ENCODE data around the gene KATNBL1. TPM values are rescaled to one million over a fixed set of nuclear protein-coding genes. Genes with fewer than 3 reads are reported as not detected.
"Not testable (repeated sequence)": the region's sequence is repeated elsewhere in the genome, so short reads cannot be mapped to it uniquely, and the experiment has no call there.

The KATNBL1 gene
- total RNA-seq, 1 donor from 2014 or later: 42.3 TPM

DNA sequence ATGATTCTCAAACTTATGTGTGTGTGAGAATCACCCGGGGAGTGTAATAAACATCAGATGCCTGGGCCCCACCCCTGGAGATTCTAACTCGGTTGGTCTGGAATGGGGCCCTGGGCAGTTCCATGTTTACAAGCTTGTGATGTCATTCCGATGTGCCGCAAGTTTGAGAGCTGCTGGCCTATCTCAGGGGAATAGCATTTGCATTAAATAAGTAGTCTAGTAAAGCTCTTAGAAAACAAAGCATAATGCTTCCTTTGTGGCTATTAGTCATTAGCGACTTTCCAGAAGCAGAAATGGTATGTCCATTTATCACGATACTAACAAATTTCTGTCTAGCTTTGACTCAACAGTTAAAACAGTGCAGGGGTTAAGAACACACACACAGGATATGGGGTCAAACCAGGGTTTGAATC is 87.1 kb downstream of the KATNBL1 start:
- no peak overlapping the region for H3K4me3 Mint-ChIP-seq (ENCODE audit: low read depth)
- H3K9me3 Mint-ChIP-seq: no peaks in the 10 kb centered on the region
- H3K27ac Mint-ChIP-seq: no peak overlapping the region
- DNase-seq (ENCODE audit: low spot score): no peak
- intact Hi-C loops (cut with micrococcal nuclease): no loop called here
- H3K27me3 Mint-ChIP-seq (ENCODE audit: low read depth): peaks cover 10% of the 10 kb centered on the region
- no peaks in the 10 kb centered on the region for H3K4me1 Mint-ChIP-seq (ENCODE audit: low read depth)
- no peaks in the 10 kb centered on the region for H3K36me3 Mint-ChIP-seq (ENCODE audit: low read depth)

DNA sequence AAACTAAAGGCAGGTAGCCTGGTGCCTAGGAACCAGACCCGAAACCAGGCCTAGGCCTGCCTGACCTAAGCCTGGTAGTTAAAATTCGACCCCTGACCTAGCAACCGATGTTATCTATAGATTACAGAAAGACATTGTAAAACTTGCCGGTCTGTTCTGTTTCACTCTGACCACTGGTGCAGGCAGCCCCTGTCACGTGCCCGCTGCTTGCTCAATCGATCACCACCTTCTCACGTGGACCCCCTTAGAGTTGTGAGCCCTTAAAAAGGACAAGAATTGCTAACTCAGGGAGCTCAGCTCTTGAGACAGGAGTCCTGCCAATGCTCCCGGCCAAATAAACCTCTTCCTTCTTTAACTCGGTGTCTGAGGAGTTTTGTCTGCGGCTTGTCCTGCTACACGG is 88.1 kb downstream of the KATNBL1 start:
- DNase-seq (ENCODE audit: low spot score); H3K4me1 Mint-ChIP-seq (ENCODE audit: low read depth); H3K36me3 Mint-ChIP-seq (ENCODE audit: low read depth); H3K4me3 Mint-ChIP-seq (ENCODE audit: low read depth); H3K27ac Mint-ChIP-seq; H3K9me3 Mint-ChIP-seq; intact Hi-C loops (cut with micrococcal nuclease): not testable (repeated sequence)
- peaks cover 11% of the 10 kb centered on the region for H3K27me3 Mint-ChIP-seq (ENCODE audit: low read depth)

DNA sequence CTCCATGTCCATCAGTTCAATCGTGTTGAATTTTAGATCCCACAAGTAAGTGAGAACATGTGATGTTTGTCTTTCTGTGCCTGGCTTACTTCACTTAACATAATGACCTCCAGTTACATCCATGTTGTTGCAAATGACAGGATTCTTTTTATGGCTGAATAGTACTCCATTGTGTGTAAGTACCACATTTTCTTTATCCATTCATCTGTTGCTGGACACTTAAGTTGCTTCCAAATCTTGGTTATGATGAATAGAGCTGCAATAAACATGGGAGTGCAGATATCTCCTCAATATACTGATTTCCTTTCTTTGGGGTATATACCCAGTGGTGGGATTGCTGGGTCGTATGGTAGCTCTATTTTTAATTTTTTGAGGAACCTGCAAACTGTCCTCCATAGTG is 89.5 kb downstream of the KATNBL1 start:
- H3K4me3 Mint-ChIP-seq (ENCODE audit: low read depth); DNase-seq (ENCODE audit: low spot score); H3K4me1 Mint-ChIP-seq (ENCODE audit: low read depth); H3K27ac Mint-ChIP-seq; intact Hi-C loops (cut with micrococcal nuclease); H3K36me3 Mint-ChIP-seq (ENCODE audit: low read depth); H3K27me3 Mint-ChIP-seq (ENCODE audit: low read depth); H3K9me3 Mint-ChIP-seq: not testable (repeated sequence)

DNA sequence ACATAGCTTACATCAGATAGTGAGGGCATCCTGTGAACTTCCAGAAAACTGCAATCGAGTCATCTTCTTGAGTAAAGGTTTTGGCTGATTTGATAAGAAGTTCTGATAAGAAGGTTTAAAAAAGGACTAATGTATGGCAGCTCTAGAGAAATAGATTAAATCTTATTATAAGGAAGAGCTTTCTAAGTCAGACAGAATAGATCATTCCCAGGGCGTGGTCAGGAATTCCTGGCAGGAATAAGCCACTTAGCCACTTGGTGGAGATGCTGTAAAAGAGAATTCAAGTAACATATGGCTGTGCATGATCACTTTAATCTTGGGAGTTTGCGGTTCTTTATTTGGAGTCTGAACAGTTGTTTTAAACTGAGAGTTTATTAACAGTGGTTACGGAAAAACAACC is 90.6 kb downstream of the KATNBL1 start:
- no peak overlapping the region for H3K27ac Mint-ChIP-seq
- peaks cover 5% of the 10 kb centered on the region for H3K27me3 Mint-ChIP-seq (ENCODE audit: low read depth)
- no peaks in the 10 kb centered on the region for H3K9me3 Mint-ChIP-seq
- H3K4me1 Mint-ChIP-seq (ENCODE audit: low read depth): no peaks in the 10 kb centered on the region
- no peaks in the 10 kb centered on the region for H3K36me3 Mint-ChIP-seq (ENCODE audit: low read depth)
- DNase-seq (ENCODE audit: low spot score): no peak
- H3K4me3 Mint-ChIP-seq (ENCODE audit: low read depth): no peak overlapping the region
- intact Hi-C loops (cut with micrococcal nuclease): no loop called here

DNA sequence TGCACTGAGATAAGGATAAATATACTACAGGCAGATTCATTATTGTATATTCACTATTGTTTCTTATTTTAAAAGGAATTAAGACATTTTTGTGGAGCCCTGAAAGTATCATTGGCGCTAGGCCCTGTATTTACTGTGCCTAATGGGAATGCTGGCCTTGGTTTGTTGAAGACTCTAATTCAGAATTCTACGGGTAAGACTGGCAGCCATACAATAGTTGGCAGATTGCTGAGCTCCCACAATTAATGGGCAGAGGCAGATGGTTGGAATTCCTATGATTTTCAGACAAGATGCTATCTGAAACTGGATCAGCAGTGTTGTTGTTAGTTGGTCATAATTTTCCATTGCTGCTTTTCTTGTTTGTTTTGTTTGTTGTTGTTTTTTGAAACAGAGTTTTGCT is 93.3 kb downstream of the KATNBL1 start:
- no peaks in the 10 kb centered on the region for H3K4me1 Mint-ChIP-seq (ENCODE audit: low read depth)
- DNase-seq (ENCODE audit: low spot score): no peak
- H3K4me3 Mint-ChIP-seq (ENCODE audit: low read depth): no peak overlapping the region
- no peak overlapping the region for H3K27ac Mint-ChIP-seq
- H3K27me3 Mint-ChIP-seq (ENCODE audit: low read depth): peaks cover 5% of the 10 kb centered on the region
- intact Hi-C loops (cut with micrococcal nuclease): no loop called here
- H3K9me3 Mint-ChIP-seq: no peaks in the 10 kb centered on the region
- H3K36me3 Mint-ChIP-seq (ENCODE audit: low read depth): no peaks in the 10 kb centered on the region

DNA sequence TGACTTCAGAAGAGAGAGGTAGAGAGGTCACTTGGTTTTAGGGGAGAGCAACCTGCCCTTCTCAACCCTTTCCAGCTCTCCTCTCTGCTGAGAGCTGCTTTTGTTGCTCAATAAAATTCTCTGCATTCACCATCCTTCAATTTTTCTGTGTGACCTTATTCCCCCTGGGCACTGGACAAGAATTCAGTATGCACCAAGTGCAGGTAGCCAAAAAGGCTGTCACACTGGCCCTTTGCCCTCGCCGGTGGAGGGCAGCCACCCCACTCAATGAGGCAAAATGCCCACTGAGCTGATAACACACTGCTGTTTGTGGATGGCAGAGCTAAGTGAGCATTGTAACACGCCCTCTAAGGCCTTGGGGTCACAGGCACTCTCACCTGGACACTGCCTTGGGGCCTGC is 95.2 kb downstream of the KATNBL1 start:
- DNase-seq (ENCODE audit: low spot score): no peak
- Mint-ChIP-seq H3K27me3 (ENCODE audit: low read depth) (peaks cover 2% of the 10 kb centered on the region), H3K27ac (no peak overlapping the region), H3K9me3 (no peaks in the 10 kb centered on the region), H3K36me3 (ENCODE audit: low read depth) (no peaks in the 10 kb centered on the region), H3K4me3 (ENCODE audit: low read depth) (no peak overlapping the region), H3K4me1 (ENCODE audit: low read depth) (peaks cover 5% of the 10 kb centered on the region)
- intact Hi-C loops (cut with micrococcal nuclease): no loop called here

DNA sequence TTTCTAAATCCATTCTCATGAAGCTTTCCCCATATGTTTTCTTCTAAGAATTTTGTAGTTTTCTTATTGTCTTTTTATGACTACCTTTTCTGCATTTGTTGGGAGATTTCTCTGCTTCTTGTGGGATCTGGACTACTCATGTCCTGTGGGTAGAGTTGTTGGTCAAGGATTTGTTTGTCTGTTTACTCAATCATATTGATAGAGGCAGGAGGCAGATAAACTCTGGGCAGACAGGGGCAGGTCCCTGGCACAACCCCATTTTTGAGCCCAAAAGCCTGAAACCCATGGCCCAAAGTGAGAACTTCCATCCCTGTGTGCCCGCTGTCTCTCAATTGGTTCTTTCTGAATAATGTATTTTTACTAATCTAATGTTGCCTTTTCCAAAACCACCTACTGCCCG is 95.7 kb downstream of the KATNBL1 start:
- Mint-ChIP-seq H3K4me1 (ENCODE audit: low read depth) (peaks cover 6% of the 10 kb centered on the region), H3K9me3 (no peaks in the 10 kb centered on the region), H3K4me3 (ENCODE audit: low read depth) (no peak overlapping the region), H3K27me3 (ENCODE audit: low read depth) (peaks cover 2% of the 10 kb centered on the region), H3K36me3 (ENCODE audit: low read depth) (no peaks in the 10 kb centered on the region), H3K27ac (no peak overlapping the region)
- DNase-seq (ENCODE audit: low spot score): no peak
- intact Hi-C loops (cut with micrococcal nuclease): no loop called here

DNA sequence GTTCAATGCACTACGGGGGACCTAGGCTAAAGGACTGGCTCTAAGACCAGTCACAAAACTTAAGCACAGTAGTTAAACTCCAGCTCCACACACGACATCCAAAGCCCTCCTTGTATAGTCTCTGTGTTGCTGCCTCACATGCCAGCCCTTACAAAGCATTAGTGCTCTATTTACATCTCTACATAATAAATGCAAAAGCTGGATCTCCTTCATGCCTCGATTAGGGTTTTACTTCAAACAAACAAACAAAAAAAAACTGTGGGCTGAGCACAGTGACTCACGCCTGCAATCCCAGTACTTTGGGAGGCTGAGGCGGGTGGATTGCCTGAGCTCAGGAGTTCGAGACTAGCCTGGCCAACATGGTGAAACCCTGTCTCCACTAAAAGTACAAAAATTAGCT is 98.4 kb downstream of the KATNBL1 start:
- DNase-seq (ENCODE audit: low spot score): no peak
- Mint-ChIP-seq H3K4me1 (ENCODE audit: low read depth) (peaks cover 6% of the 10 kb centered on the region), H3K27me3 (ENCODE audit: low read depth) (no peaks in the 10 kb centered on the region), H3K4me3 (ENCODE audit: low read depth) (no peak overlapping the region), H3K27ac (no peak overlapping the region), H3K36me3 (ENCODE audit: low read depth) (no peaks in the 10 kb centered on the region), H3K9me3 (no peaks in the 10 kb centered on the region)
- intact Hi-C loops (cut with micrococcal nuclease): no loop called here

DNA sequence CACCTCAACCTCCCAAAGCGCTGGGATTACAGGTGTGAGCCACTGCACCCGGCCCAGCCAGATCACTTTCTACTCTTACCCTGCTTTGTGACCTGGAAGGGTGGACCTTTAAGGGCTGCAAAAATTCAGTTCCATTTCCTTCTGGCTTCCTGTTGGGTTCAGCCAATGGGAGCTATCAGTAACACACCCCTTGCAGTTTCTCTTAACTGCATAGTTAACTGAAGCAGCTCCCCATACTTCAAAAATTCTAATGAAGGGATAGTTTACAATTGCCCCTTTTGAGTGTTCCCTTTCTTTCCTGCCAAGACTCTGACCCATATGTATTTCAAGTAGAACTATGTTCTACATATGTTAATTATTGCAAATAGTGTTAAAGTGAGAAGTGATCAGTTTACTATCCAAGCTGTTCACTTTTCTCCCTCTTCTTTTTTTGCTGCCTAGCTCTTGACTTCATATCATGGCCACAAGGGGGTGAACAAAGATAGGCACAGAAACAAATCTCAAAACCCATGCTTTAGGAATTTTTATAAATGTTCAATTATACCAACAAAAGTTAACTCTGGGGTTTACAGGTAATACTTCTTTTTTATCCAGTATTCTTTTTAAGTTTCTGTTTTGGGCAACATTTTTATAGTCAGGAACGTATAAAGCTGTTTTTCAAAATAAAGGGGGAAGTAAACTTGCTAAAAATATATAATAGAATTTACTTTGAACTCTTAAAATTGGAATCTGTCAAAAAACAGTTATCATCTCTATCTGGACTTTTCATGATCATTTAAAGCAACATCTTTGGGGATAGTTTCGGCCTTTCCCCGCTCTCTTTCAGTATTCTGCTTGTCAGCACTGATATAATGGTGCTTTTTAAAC is 99.9 kb downstream of the KATNBL1 start:
- Mint-ChIP-seq H3K27me3 (ENCODE audit: low read depth) (no peaks in the 10 kb centered on the region), H3K27ac (no peak overlapping the region), H3K4me1 (ENCODE audit: low read depth) (peaks cover 7% of the 10 kb centered on the region), H3K4me3 (ENCODE audit: low read depth) (no peak overlapping the region), H3K9me3 (no peaks in the 10 kb centered on the region), H3K36me3 (ENCODE audit: low read depth) (peaks cover 6% of the 10 kb centered on the region)
- intact Hi-C loops (cut with micrococcal nuclease): loop anchor here (1.0 kb wide), 1 partner anchor 100 kb away; the partner anchor contains the start of gene KATNBL1
- DNase-seq (ENCODE audit: low spot score): no peak

DNA sequence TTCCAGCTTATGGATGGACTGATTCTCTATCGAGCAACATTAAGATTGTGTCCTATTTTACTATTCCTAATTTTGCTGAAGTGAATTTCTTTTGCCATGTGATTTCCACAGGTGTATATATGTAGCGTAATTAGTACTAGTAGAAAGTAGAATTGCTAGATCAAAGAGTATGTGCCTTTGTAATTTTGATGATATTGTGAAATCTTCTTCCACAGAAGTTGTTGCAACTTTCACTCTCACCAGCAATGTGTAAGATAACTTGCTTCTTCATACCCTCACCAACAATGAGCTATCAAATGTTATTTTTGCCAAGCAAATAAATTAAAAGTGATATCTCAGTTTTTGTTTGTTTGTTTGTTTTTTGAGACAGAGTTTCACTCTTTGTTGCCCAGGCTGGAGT is 102.6 kb downstream of the KATNBL1 start:
- intact Hi-C loops (cut with micrococcal nuclease): no loop called here
- H3K9me3 Mint-ChIP-seq: peaks cover 4% of the 10 kb centered on the region
- H3K4me3 Mint-ChIP-seq (ENCODE audit: low read depth): no peak overlapping the region
- peaks cover 26% of the 10 kb centered on the region for H3K36me3 Mint-ChIP-seq (ENCODE audit: low read depth)
- H3K27me3 Mint-ChIP-seq (ENCODE audit: low read depth): no peaks in the 10 kb centered on the region
- DNase-seq (ENCODE audit: low spot score): no peak
- peaks cover 19% of the 10 kb centered on the region for H3K4me1 Mint-ChIP-seq (ENCODE audit: low read depth)
- H3K27ac Mint-ChIP-seq: no peak overlapping the region

DNA sequence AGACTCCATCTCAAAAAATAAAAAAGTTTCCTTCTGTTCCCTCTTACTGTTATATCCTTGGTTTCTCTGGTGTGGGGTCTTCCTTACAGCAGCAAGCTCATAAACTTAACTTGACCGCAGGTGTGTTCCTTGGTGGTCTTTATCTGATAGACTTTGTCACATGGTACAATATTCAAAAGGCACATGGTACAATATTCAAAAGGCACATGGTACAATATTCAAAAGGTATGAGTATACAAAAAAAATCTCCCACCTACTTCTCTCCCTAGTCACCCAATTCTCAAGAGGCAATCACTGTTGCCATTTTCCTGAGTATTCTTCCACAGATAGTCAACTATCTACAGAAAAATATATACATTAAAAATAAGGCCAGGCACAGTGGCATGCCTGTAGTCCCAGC is 103.5 kb downstream of the KATNBL1 start:
- DNase-seq (ENCODE audit: low spot score): no peak
- H3K27me3 Mint-ChIP-seq (ENCODE audit: low read depth): no peaks in the 10 kb centered on the region
- H3K36me3 Mint-ChIP-seq (ENCODE audit: low read depth): peaks cover 28% of the 10 kb centered on the region
- no peak overlapping the region for H3K27ac Mint-ChIP-seq
- intact Hi-C loops (cut with micrococcal nuclease): no loop called here
- no peak overlapping the region for H3K4me3 Mint-ChIP-seq (ENCODE audit: low read depth)
- peaks cover 19% of the 10 kb centered on the region for H3K4me1 Mint-ChIP-seq (ENCODE audit: low read depth)
- peaks cover 4% of the 10 kb centered on the region for H3K9me3 Mint-ChIP-seq

DNA sequence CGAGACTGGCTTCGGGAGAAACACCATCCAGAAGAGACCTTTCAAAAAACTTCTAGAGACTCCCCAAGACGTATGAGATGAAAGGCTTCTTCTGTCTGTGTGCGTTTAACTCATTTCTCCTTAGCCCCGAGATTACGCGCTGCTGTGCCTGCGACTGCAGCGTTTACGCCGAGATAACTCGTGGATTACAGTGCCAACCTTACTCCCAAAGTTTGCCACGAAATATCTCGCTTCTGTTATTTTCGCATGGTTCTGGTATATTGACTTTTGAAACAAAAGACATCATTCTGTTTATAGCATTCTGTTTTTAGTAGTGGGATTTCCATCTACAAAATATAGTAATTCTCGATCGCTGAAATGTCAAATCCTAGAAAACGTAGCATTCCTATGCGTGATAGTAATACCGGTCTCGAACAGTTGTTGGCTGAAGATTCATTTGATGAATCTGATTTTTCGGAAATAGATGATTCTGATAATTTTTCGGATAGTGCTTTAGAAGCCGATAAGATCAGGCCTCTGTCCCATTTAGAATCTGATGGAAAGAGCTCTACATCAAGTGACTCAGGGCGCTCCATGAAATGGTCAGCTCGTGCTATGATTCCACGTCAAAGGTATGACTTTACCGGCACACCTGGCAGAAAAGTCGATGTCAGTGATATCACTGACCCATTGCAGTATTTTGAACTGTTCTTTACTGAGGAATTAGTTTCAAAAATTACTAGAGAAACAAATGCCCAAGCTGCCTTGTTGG is 107.5 kb downstream of the KATNBL1 start:
- Mint-ChIP-seq H3K4me3 (ENCODE audit: low read depth) (peak overlapping the region; percentile 100), H3K4me1 (ENCODE audit: low read depth) (peaks cover 25% of the 10 kb centered on the region), H3K27me3 (ENCODE audit: low read depth) (no peaks in the 10 kb centered on the region), H3K9me3 (peaks cover 4% of the 10 kb centered on the region), H3K27ac (peak overlapping the region; percentile 96), H3K36me3 (ENCODE audit: low read depth) (peaks cover 39% of the 10 kb centered on the region)
- DNase-seq (ENCODE audit: low spot score): no peak
- intact Hi-C loops (cut with micrococcal nuclease): loop anchor here (1.0 to 5.0 kb wide), 2 partner anchors 241 to 485 kb away; partner anchors contain the start of genes NOP10 and NUTM1

Measured in activated T-helper 2 cell treated with anti-CD3 and anti-CD28 coated beads, Interferon-gamma antibody, Interleukin-2, Interleukin-4, amounts not matched to agents 10 μg/mL and 5 μg/mL and 100 μg/mL, durations not matched to agents 14 hours and 24 hours and 36 hours (primary cell).